Transverse colon (tissue), 4 donors: Measurements from ENCODE around the gene NHLRC1.
A peak's percentile ranks its signal among the peaks of the same experiment; 100 is the strongest.

ENCODE experiments used
- EP300 ChIP-seq: sonication (generic); formaldehyde crosslinking; IDR thresholded peaks from one replicate; pipeline ENCODE4 v1.6.1; 2017; ENCODE audit warnings: antibody characterized with exemption, low read depth
- POLR2A ChIP-seq: fragments of 450-650 bp; IDR thresholded peaks from one replicate; pipeline ENCODE4 v1.6.1; 2016; ENCODE audit warnings: antibody characterized with exemption, mild to moderate bottlenecking, moderate library complexity
- POLR2AphosphoS5 ChIP-seq, 3 donors: sonication (generic); formaldehyde crosslinking; IDR thresholded peaks; one replicate each; pipeline ENCODE4 v1.6.1; 2016; ENCODE audit warnings: antibody characterized with exemption in 3 of 3
- TF ChIP-seq, protein P1 (sequence below), 5 experiments: fragments of 200-600 bp in 3 of 5; fragments of 450-650 bp in 2 of 5; sonication (generic) in 3 of 5; IDR thresholded peaks; 1 replicate in 2 of 5; 2 replicates in 3 of 5; pipeline ENCODE4 v1.5.1; 2016 to 2017; ENCODE audit warnings: antibody characterized with exemption in 5 of 5, inconsistent platforms in 3 of 5, mild to moderate bottlenecking in 2 of 5, moderate library complexity in 1 of 5

DNA sequence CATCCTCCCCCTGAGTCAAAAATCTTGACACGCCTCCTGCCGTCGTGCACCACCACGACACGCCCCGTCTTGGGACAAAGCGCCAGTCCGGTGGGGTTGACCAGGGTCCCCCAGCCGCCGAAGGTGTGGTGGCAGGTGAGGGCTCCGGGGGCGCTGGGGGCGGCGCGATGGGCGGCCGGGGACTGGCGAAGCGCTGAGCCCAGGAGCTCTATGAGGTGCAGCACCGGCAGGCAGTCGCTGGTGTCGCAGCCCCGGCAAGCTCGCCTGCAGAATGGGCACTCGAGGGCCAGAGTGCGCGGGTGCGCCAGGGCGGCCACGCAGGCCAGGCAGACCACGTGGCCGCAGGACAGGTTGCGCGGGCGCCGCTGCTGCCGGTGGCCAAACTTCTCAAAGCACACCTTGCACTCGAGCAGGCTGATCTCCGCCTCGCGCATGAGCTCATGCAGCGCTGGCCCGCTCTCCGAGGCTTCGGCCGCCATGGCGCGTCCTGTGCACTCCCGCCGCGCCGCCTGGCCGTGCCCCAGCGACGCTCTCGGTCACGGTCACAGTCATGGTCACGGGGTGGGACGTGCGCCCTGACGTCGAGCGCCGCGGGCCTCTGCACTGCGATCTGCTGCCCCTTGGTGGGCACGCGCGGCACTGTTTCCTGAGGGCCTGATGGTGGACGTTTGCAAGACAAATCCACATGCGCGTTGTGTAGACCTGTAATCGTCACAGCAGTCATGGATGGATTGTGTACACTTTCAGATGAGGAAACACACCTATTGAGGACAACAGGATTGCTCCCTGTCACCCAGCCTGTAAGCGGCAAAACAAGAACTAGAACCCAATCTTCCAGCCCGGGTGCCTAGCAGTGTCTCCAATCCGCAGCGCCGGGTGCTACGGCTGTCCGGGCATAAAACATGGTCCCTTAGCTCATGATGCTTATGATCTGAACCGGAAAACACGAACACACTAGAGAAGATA lies at the start of gene NHLRC1:
- TF ChIP-seq, protein P1, sequence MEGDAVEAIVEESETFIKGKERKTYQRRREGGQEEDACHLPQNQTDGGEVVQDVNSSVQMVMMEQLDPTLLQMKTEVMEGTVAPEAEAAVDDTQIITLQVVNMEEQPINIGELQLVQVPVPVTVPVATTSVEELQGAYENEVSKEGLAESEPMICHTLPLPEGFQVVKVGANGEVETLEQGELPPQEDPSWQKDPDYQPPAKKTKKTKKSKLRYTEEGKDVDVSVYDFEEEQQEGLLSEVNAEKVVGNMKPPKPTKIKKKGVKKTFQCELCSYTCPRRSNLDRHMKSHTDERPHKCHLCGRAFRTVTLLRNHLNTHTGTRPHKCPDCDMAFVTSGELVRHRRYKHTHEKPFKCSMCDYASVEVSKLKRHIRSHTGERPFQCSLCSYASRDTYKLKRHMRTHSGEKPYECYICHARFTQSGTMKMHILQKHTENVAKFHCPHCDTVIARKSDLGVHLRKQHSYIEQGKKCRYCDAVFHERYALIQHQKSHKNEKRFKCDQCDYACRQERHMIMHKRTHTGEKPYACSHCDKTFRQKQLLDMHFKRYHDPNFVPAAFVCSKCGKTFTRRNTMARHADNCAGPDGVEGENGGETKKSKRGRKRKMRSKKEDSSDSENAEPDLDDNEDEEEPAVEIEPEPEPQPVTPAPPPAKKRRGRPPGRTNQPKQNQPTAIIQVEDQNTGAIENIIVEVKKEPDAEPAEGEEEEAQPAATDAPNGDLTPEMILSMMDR (IDR thresholded peaks at IDR 0.05): peak; percentile 89 to 98 (median 93)
- TF ChIP-seq POLR2AphosphoS5 (IDR thresholded peaks at IDR 0.05): peak; percentile 62 to 86 (median 82)
- no peak for TF ChIP-seq EP300
- peak; percentile 49 for TF ChIP-seq POLR2A
